Tibial nerve (tissue), 4 donors: ENCODE data around the gene ATOSB. TPM values are rescaled to one million over a fixed set of nuclear protein-coding genes. Genes with fewer than 3 reads are reported as not detected.

Experiments
- DNase-seq, 2 donors: peaks; one replicate each; pipeline ENCODE4 v3.0.0-alpha.2; 2019; ENCODE audit warnings: low spot score in 2 of 2
- H3K27ac ChIP-seq, 4 donors: fragments of 200-600 bp; sonication (generic) in 3 of 4; one replicate each; pipeline ENCODE4 v1.5.1; 2017 to 2019; ENCODE audit warnings: mild to moderate bottlenecking in 1 of 4
- H3K27me3 ChIP-seq, 2 donors: fragments of 200-600 bp; sonication (generic) in 1 of 2; one replicate each; pipeline versions ENCODE4 v1.5.1 to v1.6.0; 2017 to 2019
- H3K36me3 ChIP-seq, 3 donors: fragments of 200-600 bp; sonication (generic); one replicate each; pipeline ENCODE4 v1.5.1; 2018 to 2019
- H3K4me1 ChIP-seq, 4 donors: fragments of 200-600 bp; sonication (generic) in 3 of 4; one replicate each; pipeline ENCODE4 v1.5.1; 2017 to 2019
- H3K4me3 ChIP-seq, 4 donors: fragments of 200-600 bp; sonication (generic) in 3 of 4; one replicate each; pipeline ENCODE4 v1.5.1; 2017 to 2019; ENCODE audit warnings: mild to moderate bottlenecking in 1 of 4, moderate library complexity in 1 of 4
- H3K9me3 ChIP-seq, 4 donors: fragments of 200-600 bp; sonication (generic) in 3 of 4; one replicate each; pipeline ENCODE4 v1.5.1; 2017 to 2019
- EP300 ChIP-seq, 2 donors: sonication (generic); formaldehyde crosslinking; IDR thresholded peaks; one replicate each; pipeline ENCODE4 v1.6.1; 2017; ENCODE audit warnings: antibody characterized with exemption in 2 of 2, mild to moderate bottlenecking in 1 of 2
- POLR2A ChIP-seq, 2 donors: fragments of 450-650 bp; IDR thresholded peaks; one replicate each; pipeline ENCODE4 v1.6.1; 2017; ENCODE audit warnings: antibody characterized with exemption in 2 of 2, mild to moderate bottlenecking in 2 of 2, moderate library complexity in 2 of 2
- WGBS, 2 donors: methylation state at CpG; one replicate each; pipeline ENCODE4 v1.1.5; 2018; 5-methylcytosine and 5-hydroxymethylcytosine counted together
- total RNA-seq, 4 donors: library from RNA; depleted of rRNA; stranded (reverse); fragments of >200 nt; gene quantifications; one replicate each; pipeline ENCODE4 v1.1.0, GENCODE V29; 2016
- TF ChIP-seq, protein P1 (sequence below), 5 experiments: fragments of 200-600 bp in 3 of 5; fragments of 450-650 bp in 2 of 5; sonication (generic) in 3 of 5; IDR thresholded peaks; one replicate each; pipeline ENCODE4 v1.5.1; 2016 to 2019; ENCODE audit warnings: antibody characterized with exemption in 5 of 5, mild to moderate bottlenecking in 3 of 5, moderate library complexity in 2 of 5

Gene ATOSB
- total RNA-seq, 4 donors from 2014 or later, result 13.3 to 19.5 (median 14.7) TPM

DNA sequence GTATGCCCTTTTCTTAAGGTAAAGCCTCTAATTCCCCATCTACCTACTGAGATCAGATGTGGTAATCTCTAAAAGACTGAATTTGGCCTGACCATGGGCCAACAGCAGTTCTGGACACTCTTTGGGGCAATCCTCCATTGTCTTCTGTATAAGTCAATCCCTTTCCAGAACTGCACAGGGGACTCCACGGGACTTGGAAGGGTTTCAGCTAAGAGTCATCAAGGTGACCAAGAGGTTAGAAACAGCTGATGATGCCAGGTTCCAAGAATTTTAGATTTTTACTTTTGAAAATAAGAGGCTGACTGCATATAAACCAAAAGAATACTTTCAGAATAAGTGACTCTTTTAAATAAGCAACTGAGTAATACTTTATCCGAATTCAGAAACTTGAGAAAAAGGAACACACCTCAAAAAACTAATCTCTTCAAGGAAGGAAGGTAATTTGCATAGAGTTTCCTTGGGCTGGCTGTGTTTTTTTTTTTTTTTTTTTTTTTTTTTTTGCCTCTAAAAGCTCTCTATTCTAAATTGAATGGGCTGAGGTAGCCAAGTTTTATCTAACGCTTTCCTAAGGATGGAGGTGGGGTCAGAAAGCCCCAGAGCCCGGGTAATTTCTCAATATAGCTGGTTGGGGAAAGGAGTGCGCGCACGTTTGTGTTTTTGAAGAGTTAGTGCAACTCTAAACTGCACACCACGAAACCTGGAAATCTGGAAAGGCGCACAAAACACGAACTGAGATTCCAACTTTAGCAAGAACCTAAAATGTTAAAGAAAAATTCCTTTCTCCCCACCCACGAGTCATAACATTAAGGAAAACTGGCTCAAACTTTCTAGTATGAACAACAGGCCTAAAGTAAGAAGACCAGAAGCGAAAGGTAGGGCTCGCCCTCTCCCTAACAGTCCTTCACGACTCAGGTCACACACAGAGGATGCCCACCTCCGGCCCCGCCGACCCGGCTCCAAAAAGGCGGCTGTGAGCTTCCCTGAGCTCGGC, 44.5 kb downstream of the ATOSB start:
- Histone ChIP-seq H3K4me1 (peaks cover 0 to 47% (median 35%) of the 10 kb centered on the region in 4 donors), H3K9me3 (no peaks in the 10 kb centered on the region), H3K4me3 (peak overlapping the region; percentile 72 to 99 (median 89)), H3K36me3 (peaks cover 0 to 43% (median 8%) of the 10 kb centered on the region in 3 donors), H3K27ac (peak overlapping the region; percentile 97 to 100 (median 98)), H3K27me3 (no peaks in the 10 kb centered on the region)
- TF ChIP-seq, protein P1, sequence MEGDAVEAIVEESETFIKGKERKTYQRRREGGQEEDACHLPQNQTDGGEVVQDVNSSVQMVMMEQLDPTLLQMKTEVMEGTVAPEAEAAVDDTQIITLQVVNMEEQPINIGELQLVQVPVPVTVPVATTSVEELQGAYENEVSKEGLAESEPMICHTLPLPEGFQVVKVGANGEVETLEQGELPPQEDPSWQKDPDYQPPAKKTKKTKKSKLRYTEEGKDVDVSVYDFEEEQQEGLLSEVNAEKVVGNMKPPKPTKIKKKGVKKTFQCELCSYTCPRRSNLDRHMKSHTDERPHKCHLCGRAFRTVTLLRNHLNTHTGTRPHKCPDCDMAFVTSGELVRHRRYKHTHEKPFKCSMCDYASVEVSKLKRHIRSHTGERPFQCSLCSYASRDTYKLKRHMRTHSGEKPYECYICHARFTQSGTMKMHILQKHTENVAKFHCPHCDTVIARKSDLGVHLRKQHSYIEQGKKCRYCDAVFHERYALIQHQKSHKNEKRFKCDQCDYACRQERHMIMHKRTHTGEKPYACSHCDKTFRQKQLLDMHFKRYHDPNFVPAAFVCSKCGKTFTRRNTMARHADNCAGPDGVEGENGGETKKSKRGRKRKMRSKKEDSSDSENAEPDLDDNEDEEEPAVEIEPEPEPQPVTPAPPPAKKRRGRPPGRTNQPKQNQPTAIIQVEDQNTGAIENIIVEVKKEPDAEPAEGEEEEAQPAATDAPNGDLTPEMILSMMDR (IDR thresholded peaks at IDR 0.05), result no peak
- TF ChIP-seq POLR2A (IDR thresholded peaks at IDR 0.05), result no peak
- TF ChIP-seq EP300 (IDR thresholded peaks at IDR 0.05), result no peak
- DNase-seq, result no peak
- 1 to 2% methylated on average over 20 of the region's 20 CpGs for WGBS, 2 donors

DNA sequence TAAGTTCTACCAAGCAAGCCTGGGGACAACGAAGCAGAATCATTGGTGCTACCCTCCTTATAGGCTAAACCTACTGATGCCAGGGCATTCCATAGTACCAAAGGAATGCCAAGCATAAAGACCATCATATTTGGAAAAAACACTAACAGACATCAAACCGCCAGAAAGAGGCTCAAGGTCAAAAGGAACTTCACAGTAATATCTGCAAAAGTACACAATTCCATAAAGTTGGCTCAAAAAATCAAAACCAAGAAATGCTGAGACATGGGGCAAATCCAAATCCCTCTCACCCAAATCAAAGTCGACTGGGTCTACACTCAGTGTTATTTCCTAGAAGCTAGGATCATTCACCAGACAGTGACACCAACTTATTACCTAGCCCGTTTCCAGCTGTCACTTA, 46.6 kb downstream of the ATOSB start:
- TF ChIP-seq, protein P1 (IDR thresholded peaks at IDR 0.05), result no peak
- TF ChIP-seq EP300 (IDR thresholded peaks at IDR 0.05) (no peak), POLR2A (IDR thresholded peaks at IDR 0.05) (no peak)
- no peak for DNase-seq
- Histone ChIP-seq H3K27ac (no peak overlapping the region), H3K9me3 (no peaks in the 10 kb centered on the region), H3K4me1 (peaks cover 0 to 47% (median 35%) of the 10 kb centered on the region in 4 donors), H3K27me3 (no peaks in the 10 kb centered on the region), H3K4me3 (no peak overlapping the region), H3K36me3 (peaks cover 0 to 45% (median 29%) of the 10 kb centered on the region in 3 donors)
- WGBS, 2 donors, result 77 to 78% methylated on average over 4 of the region's 4 CpGs

DNA sequence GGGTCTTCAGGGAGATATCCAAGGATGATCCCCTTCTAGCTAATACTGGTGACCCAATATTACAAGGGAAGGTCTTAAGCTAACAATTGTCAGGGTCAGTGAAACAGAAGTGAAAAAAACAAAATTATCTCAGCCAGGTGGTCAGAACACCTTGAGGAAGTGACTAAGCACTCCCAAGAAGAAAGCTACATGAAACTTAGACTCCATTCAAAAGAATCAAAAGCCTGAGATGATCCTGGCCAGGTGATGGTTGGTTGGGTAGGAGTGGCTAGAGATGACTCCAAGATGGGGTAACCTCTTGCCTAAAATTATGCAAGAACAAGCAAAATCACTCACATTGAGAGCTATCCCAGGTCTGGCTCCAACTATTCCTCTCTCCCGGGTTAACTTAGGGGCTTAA, 48.6 kb downstream of the ATOSB start:
- Histone ChIP-seq H3K4me3 (no peak overlapping the region), H3K27ac (no peak overlapping the region), H3K4me1 (peaks cover 0 to 40% (median 33%) of the 10 kb centered on the region in 4 donors), H3K27me3 (no peaks in the 10 kb centered on the region), H3K36me3 (peaks cover 2 to 61% (median 48%) of the 10 kb centered on the region in 3 donors), H3K9me3 (no peaks in the 10 kb centered on the region)
- DNase-seq, result no peak
- no peak for TF ChIP-seq POLR2A (IDR thresholded peaks at IDR 0.05)
- TF ChIP-seq, protein P1 (IDR thresholded peaks at IDR 0.05), result no peak
- TF ChIP-seq EP300 (IDR thresholded peaks at IDR 0.05), result no peak
- 76 to 86% methylated on average over 1 of the region's 1 CpG for WGBS, 2 donors

DNA sequence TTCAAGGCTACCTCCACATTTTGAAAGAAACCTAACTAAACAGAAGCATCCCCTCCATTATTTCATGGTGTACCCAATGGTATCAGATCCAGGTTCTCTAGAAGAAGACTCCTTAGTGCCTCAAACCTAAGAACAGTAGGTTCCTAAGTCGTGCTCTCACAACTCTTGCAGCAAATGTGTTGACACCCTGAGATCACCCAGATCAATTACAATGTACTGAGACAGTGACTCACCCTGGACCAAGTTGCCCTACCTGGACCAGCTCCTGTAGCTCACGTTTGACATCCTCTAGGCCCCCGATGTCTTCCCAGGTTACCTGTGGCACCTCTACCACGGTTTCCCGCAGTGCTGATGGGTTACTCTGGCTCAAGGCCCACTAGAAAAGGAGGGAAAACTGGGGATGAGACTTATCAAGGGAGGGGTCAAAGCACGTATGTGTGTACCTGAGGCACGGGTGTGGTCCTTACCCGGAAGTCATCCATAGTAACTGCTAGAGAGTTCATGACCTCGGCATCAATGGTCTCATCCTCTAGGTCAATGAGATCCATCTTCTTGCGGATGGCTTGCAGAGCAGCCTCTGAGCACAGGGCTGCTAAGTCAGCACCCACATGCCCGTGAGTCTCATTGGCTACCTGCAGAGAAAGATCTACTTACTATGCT, 55.0 kb downstream of the ATOSB start:
- 94 to 95% methylated on average over 11 of the region's 11 CpGs for WGBS, 2 donors
- no peaks in the 10 kb centered on the region for H3K27me3 ChIP-seq
- H3K4me3 ChIP-seq, result no peak overlapping the region
- H3K9me3 ChIP-seq, result no peaks in the 10 kb centered on the region
- no peaks in the 10 kb centered on the region for H3K4me1 ChIP-seq
- DNase-seq, result no peak
- H3K27ac ChIP-seq, result no peak overlapping the region
- H3K36me3 ChIP-seq, result peaks cover 14 to 100% (median 85%) of the 10 kb centered on the region in 3 donors
- no peak for TF ChIP-seq EP300 (IDR thresholded peaks at IDR 0.05)
- TF ChIP-seq, protein P1 (IDR thresholded peaks at IDR 0.05), result no peak
- no peak for TF ChIP-seq POLR2A (IDR thresholded peaks at IDR 0.05)
